HEK293 (cell line): Measurements from ENCODE around the gene ARMC5.

Experiments used
- BCL11B ChIP-seq: fragments of 450-650 bp; formaldehyde crosslinking; IDR thresholded peaks from 2 replicates; pipeline ENCODE4 v1.5.1; 2016; ENCODE audit warnings: low read depth, missing biosample characterization, missing genetic modification characterization
- KLF9 ChIP-seq: fragments of 450-650 bp; formaldehyde crosslinking; IDR thresholded peaks from 2 replicates; pipeline ENCODE4 v1.5.1; 2016; ENCODE audit warnings: missing biosample characterization, missing genetic modification characterization, low read depth
- PRDM10 ChIP-seq: fragments of 450-650 bp; formaldehyde crosslinking; IDR thresholded peaks from 2 replicates; pipeline ENCODE4 v1.5.1; 2016; ENCODE audit warnings: missing biosample characterization, missing genetic modification characterization
- PRDM4 ChIP-seq: fragments of 450-650 bp; formaldehyde crosslinking; IDR thresholded peaks from 2 replicates; pipeline ENCODE4 v1.5.1; 2017; ENCODE audit warnings: missing biosample characterization, missing genetic modification characterization
- REPIN1 ChIP-seq: fragments of 450-650 bp; formaldehyde crosslinking; IDR thresholded peaks from 2 replicates; pipeline ENCODE4 v1.5.1; 2017; ENCODE audit warnings: missing biosample characterization, missing genetic modification characterization, low read depth
- SP2 ChIP-seq: fragments of 450-650 bp; formaldehyde crosslinking; IDR thresholded peaks from 2 replicates; pipeline ENCODE4 v1.5.1; 2016; ENCODE audit warnings: missing biosample characterization, missing genetic modification characterization
- SP3 ChIP-seq: fragments of 450-650 bp; formaldehyde crosslinking; IDR thresholded peaks from 2 replicates; pipeline ENCODE4 v1.5.1; 2016; ENCODE audit warnings: missing biosample characterization, missing genetic modification characterization
- ZBTB44 ChIP-seq: fragments of 450-650 bp; IDR thresholded peaks from 2 replicates; pipeline ENCODE4 v1.5.1; 2018; ENCODE audit warnings: missing biosample characterization, mild to moderate bottlenecking, missing genetic modification characterization
- ZBTB48 ChIP-seq: fragments of 450-650 bp; formaldehyde crosslinking; IDR thresholded peaks from 2 replicates; pipeline ENCODE4 v1.5.1; 2016; ENCODE audit warnings: missing biosample characterization, missing genetic modification characterization
- ZBTB8A ChIP-seq: fragments of 450-650 bp; formaldehyde crosslinking; IDR thresholded peaks from 2 replicates; pipeline ENCODE4 v1.5.1; 2016; ENCODE audit warnings: missing biosample characterization, missing genetic modification characterization
- ZEB2 ChIP-seq: fragments of 450-650 bp; formaldehyde crosslinking; IDR thresholded peaks from 2 replicates; pipeline ENCODE4 v1.5.1; 2016; ENCODE audit warnings: missing biosample characterization, missing genetic modification characterization
- ZNF10 ChIP-seq: fragments of 450-650 bp; formaldehyde crosslinking; IDR thresholded peaks from 2 replicates; pipeline ENCODE4 v1.5.1; 2017; ENCODE audit warnings: missing biosample characterization, missing genetic modification characterization
- ZNF155 ChIP-seq: fragments of 450-650 bp; formaldehyde crosslinking; IDR thresholded peaks from 2 replicates; pipeline ENCODE4 v1.5.1; 2016; ENCODE audit warnings: missing biosample characterization, missing genetic modification characterization
- ZNF19 ChIP-seq: fragments of 450-650 bp; formaldehyde crosslinking; IDR thresholded peaks from 2 replicates; pipeline ENCODE4; 2016; ENCODE audit warnings: missing biosample characterization, missing genetic modification characterization, low read depth
- ZNF221 ChIP-seq: fragments of 450-650 bp; formaldehyde crosslinking; IDR thresholded peaks from 2 replicates; pipeline ENCODE4 v1.5.1; 2017; ENCODE audit warnings: missing biosample characterization, missing genetic modification characterization, borderline replicate concordance
- ZNF423 ChIP-seq: fragments of 450-650 bp; formaldehyde crosslinking; IDR thresholded peaks from 2 replicates; pipeline ENCODE4 v1.5.1; 2016; ENCODE audit warnings: missing biosample characterization, missing genetic modification characterization
- ZNF449 ChIP-seq: fragments of 450-650 bp; formaldehyde crosslinking; IDR thresholded peaks from 2 replicates; pipeline ENCODE4 v1.5.1; 2017; ENCODE audit warnings: missing biosample characterization, mild to moderate bottlenecking, missing genetic modification characterization, moderate library complexity
- ZNF501 ChIP-seq: fragments of 450-650 bp; formaldehyde crosslinking; IDR thresholded peaks from 2 replicates; pipeline ENCODE4 v1.5.1; 2016; ENCODE audit warnings: missing biosample characterization, missing genetic modification characterization
- ZNF555 ChIP-seq: fragments of 450-650 bp; formaldehyde crosslinking; conservative IDR thresholded peaks from 2 replicates; pipeline ENCODE4 v1.5.1; 2017; ENCODE audit warnings: missing biosample characterization, mild to moderate bottlenecking, missing genetic modification characterization, inconsistent platforms
- ZNF560 ChIP-seq: fragments of 450-650 bp; formaldehyde crosslinking; IDR thresholded peaks from 2 replicates; pipeline ENCODE4 v1.5.1; 2017; ENCODE audit warnings: missing biosample characterization, missing genetic modification characterization, borderline replicate concordance
- ZNF596 ChIP-seq: fragments of 450-650 bp; IDR thresholded peaks from 2 replicates; pipeline ENCODE4 v1.5.0; 2018; ENCODE audit warnings: missing biosample characterization, mild to moderate bottlenecking, missing genetic modification characterization, moderate library complexity
- ZNF629 ChIP-seq: fragments of 450-650 bp; formaldehyde crosslinking; IDR thresholded peaks from 2 replicates; pipeline ENCODE4 v1.5.1; 2017; ENCODE audit warnings: missing biosample characterization, missing genetic modification characterization
- ZNF658 ChIP-seq: fragments of 450-650 bp; formaldehyde crosslinking; IDR thresholded peaks from 2 replicates; pipeline ENCODE4; 2016; ENCODE audit warnings: missing biosample characterization, missing genetic modification characterization
- ZNF664 ChIP-seq: fragments of 450-650 bp; formaldehyde crosslinking; IDR thresholded peaks from 2 replicates; pipeline ENCODE4 v1.5.1; 2016; ENCODE audit warnings: missing biosample characterization, missing genetic modification characterization
- ZNF76 ChIP-seq: fragments of 450-650 bp; formaldehyde crosslinking; IDR thresholded peaks from 2 replicates; pipeline ENCODE4; 2016; ENCODE audit warnings: low read depth, missing biosample characterization, missing genetic modification characterization, borderline replicate concordance
- ZNF768 ChIP-seq: fragments of 450-650 bp; formaldehyde crosslinking; IDR thresholded peaks from 2 replicates; pipeline ENCODE4 v1.5.1; 2018; ENCODE audit warnings: missing biosample characterization, mild to moderate bottlenecking, missing genetic modification characterization
- ZNF777 ChIP-seq: fragments of 450-650 bp; formaldehyde crosslinking; IDR thresholded peaks from 2 replicates; pipeline ENCODE4 v1.5.1; 2017; ENCODE audit warnings: missing biosample characterization, missing genetic modification characterization, borderline replicate concordance
- ZNF843 ChIP-seq: fragments of 450-650 bp; formaldehyde crosslinking; IDR thresholded peaks from 2 replicates; pipeline ENCODE4 v1.5.1; 2016; ENCODE audit warnings: missing biosample characterization, missing genetic modification characterization

Gene ARMC5

GRCh38 chr16:31507929-31508705, 48.8 kb downstream of the ARMC5 start, which contains the start of gene RUSF1 (continued):
- TF ChIP-seq PRDM10, result peak; percentile 71
- TF ChIP-seq ZNF843 (tag by site-specific recombination), result 0 out of 2 replicates have a peak, but pooled peaks have one; percentile 29
- TF ChIP-seq ZNF76 (tag by site-specific recombination), result peak; percentile 57
- TF ChIP-seq ZNF664 (tag by site-specific recombination), result no peak
- peak; percentile 60; the same call in 1 of the 2 replicates for TF ChIP-seq ZNF768 (tag by site-specific recombination)
- TF ChIP-seq ZNF596 (tag by site-specific recombination), result no peak
- peak; percentile 22; the same call in 1 of the 2 replicates for TF ChIP-seq ZNF777 (tag by site-specific recombination)
- TF ChIP-seq REPIN1 (tag by site-specific recombination), result no peak
- TF ChIP-seq ZNF658 (tag by site-specific recombination), result no peak
- peak; percentile 43; the same call in 1 of the 2 replicates for TF ChIP-seq ZBTB44
- TF ChIP-seq PRDM4 (tag by site-specific recombination), result 0 out of 2 replicates have a peak, but pooled peaks have one; percentile 17
- peak; percentile 69; the same call in 1 of the 2 replicates for TF ChIP-seq ZNF10
- no peak for TF ChIP-seq BCL11B (tag by site-specific recombination)
- TF ChIP-seq ZBTB48 (tag by site-specific recombination), result no peak
- TF ChIP-seq ZEB2 (tag by site-specific recombination), result 0 out of 2 replicates have a peak, but pooled peaks have one; percentile 44
- TF ChIP-seq ZNF501, result peak; percentile 62; the same call in 1 of the 2 replicates
- TF ChIP-seq ZNF155 (tag by site-specific recombination), result no peak
- no peak for TF ChIP-seq ZNF19 (tag by site-specific recombination)
- peak; percentile 87 for TF ChIP-seq KLF9 (tag by site-specific recombination)
- TF ChIP-seq ZNF629 (tag by site-specific recombination), result peak; percentile 72
- peak; percentile 92 for TF ChIP-seq ZBTB8A
- TF ChIP-seq ZNF555 (tag by site-specific recombination), result no peak
- peak; percentile 83 for TF ChIP-seq SP2
- TF ChIP-seq SP3 (tag by site-specific recombination), result peak; percentile 85
- no peak for TF ChIP-seq ZNF221 (tag by site-specific recombination)
- TF ChIP-seq ZNF449, result 0 out of 2 replicates have a peak, but pooled peaks have one; percentile 31
- TF ChIP-seq ZNF423 (tag by site-specific recombination), result no peak
- no peak for TF ChIP-seq ZNF560 (tag by site-specific recombination)
